ENCODE results near the gene EHD2.

- no peak for TF ChIP-seq YY1 (IDR thresholded peaks at IDR 0.05; ENCODE audit: insufficient read depth, insufficient read length)
- TF ChIP-seq SUZ12 (IDR thresholded peaks at IDR 0.05; ENCODE audit: extremely low read depth, insufficient read depth, insufficient read length): no peak
- no peak for TF ChIP-seq ZNF274 (IDR thresholded peaks at IDR 0.05; ENCODE audit: low read depth, low read length)
Measured at GRCh38 chr19:47714339-47714738, 1.1 kb downstream of the EHD2 start.
